HG03066 (cell line): ENCODE measurements around the gene AK8.
A peak's percentile ranks its signal among the peaks of the same experiment; 100 is the strongest.
"Not testable (repeated sequence)": the region's sequence is repeated elsewhere in the genome, so short reads cannot be mapped to it uniquely, and the experiment has no call there.

Experiments
- ATAC-seq: cut with Tn5 transposase; IDR thresholded peaks from one replicate; pipeline ENCODE4 v1.9.1; 2021; ENCODE audit warnings: low read depth; ENCODE audit not compliant: unreplicated experiment

AK8 gene

DNA sequence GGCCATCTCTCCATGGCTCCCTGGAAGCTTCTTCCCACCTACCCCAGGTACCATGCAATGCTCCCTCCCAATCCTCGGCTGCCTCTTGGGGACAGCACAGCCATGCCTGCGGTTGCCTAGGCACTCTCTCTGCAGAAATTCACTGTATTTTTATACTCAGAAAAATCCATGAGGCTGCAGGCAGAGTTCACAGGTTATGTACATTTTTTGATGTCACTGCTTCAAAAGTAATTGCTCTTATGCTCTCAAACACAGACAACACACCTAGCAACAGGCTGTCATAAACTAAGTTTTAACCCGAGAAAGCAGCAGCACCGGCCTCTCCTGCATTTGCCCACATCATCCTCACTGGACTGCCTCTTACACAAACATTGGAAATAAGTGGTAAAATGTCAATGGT lies 102.4 kb downstream of the AK8 start:
- no peak for ATAC-seq

DNA sequence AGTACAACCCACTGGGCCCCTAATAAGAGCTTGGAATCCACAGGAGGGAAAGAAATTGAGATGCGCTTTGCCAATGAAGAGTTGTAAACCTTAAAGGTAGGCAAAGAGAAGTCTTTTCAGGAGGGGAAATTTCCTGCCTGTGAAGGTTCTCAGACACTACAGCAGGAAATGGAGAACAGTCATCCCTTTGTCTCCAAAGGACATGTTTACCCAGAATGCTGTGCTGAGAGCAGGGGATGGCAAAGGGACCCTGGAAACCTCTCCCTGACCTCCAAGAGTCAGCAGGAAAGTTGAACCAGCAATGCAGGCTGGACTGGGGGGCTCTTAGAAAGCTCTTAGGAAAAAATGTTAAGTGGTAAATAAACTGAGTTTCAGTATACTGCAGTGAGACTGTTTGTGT lies 103.2 kb downstream of the AK8 start:
- ATAC-seq = no peak

DNA sequence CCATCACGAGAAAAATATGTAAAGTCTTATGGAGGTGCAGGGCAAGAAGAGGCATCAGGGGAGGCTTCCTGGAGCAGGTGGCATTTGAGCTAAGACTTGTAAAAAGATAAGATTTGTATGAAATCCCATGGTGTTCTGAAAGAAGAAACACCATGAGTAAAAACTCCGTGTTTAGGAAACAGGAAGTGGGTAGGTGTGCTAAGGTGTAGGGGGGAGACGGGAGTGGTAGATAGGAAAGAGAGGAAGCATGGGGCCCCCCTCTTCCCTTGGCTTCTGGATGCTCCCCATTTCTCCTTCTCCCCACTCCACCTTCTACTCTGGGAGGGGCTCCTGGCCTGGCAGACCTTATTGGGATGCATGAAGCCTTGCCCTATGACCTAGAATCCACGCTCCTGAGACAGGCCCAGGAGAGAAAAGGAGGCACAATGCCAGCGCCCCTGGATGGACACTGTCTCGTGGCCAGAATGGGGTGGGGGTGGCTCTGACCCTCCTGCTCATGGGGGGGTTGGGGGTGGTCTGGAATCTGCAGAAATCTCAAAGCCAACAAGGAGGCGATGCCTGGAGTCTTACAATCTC lies 104.2 kb downstream of the AK8 start:
- ATAC-seq = no peak

DNA sequence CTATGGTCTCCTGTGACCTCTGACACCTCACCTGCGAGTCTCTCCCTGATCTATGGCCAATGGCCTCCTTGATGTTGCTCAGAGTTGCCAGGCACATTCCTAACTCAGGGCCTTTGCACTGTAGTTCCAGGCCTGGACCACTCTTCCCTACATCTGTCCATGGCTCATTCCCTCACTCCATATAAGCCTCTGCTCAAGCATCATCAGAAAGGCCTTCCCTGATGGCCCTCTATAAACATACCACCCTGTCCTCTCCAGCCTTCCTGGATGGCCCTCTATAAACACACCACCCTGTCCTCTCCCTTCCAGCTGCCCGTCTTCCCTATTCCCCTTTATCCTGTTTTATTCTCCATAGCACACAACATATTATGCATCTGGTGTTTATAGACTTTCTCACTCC lies 105.0 kb downstream of the AK8 start:
- ATAC-seq = no peak

DNA sequence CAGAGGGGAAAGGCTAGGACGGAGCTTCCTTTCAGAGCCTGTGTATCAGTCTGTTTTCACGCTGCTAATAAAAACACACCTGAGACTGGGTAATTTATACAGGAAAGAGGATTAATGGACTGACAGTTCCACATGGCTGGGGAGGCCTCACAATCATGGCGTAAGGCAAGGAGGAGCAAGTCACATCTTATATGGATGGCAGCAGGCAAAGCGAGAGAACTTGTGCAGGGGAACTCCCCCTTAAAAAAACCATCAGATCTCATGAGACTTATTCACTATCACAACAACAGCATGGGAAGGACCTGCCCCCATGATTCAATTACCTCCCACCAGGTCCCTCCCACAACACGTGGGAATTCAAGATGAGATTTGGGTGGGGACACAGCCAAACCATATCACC lies 106.3 kb downstream of the AK8 start:
- not testable (repeated sequence) for ATAC-seq

DNA sequence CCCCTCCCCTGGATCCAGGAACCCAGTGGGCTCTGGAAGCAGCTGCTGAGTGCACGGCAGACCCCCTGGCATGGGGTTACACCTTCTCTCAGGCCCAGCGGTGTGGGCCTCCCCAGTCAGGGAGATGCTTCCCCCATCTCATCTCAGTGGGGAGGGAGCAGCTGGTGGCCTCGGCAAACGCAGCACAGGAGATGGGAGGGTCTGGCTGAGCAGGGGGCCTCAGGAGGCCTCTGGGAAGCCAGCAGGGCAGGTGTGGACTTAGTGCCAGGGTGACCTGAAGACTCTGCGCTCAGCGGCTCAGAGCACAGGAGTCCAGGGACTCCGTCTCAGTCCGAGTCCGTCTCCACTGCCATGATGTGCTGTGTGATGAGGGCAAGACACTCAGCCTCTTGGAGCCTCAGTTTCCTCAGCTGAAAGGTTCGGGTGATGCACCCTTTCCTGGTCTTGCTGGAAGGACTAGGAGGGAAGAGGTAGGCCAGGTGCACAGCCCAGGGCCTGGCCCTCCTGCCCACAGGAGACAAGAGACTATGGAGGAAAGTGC lies 107.2 kb downstream of the AK8 start:
- ATAC-seq = no peak

DNA sequence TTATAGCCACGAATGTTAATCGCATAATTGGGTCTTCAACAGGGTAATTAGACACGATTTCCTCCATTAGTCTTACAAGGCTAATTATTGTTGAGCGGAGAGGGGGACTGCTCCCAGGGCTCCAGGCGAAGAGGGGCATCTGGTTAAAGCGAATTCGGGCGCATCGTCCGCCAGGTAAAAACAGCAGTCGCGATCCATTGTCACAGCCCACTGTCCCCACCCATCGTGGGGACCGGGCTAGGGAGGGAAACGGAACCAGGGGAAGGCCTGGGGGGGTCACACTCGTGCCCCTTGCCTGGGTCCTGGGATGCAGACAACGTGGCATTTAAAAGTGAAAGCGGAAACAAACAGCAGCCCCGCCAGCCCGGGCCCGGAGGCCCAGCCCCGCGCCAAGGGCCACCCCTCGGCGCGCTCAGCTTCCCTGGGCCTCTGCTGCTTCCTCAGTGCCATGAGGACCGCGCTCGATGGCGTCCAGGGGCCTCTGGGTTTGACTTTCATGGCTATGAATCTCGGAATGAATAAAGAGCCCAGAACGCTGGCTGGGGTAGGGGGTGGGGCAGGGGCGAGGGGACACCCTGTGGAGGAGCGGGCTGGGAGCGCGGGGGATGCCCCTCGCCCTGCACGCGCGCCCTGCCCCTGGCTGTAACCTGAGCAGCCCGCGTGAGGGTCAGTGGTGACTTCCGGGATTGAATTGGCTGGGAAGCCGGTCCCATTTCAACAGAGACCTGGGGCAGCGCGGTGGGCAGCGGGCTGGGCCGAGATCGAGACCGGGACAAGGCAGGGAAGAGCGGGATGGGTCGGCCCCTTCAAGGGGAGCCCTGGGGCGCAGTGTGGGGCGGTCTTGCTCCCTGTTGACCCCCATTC lies 107.9 kb downstream of the AK8 start:
- peak; percentile 50 for ATAC-seq

DNA sequence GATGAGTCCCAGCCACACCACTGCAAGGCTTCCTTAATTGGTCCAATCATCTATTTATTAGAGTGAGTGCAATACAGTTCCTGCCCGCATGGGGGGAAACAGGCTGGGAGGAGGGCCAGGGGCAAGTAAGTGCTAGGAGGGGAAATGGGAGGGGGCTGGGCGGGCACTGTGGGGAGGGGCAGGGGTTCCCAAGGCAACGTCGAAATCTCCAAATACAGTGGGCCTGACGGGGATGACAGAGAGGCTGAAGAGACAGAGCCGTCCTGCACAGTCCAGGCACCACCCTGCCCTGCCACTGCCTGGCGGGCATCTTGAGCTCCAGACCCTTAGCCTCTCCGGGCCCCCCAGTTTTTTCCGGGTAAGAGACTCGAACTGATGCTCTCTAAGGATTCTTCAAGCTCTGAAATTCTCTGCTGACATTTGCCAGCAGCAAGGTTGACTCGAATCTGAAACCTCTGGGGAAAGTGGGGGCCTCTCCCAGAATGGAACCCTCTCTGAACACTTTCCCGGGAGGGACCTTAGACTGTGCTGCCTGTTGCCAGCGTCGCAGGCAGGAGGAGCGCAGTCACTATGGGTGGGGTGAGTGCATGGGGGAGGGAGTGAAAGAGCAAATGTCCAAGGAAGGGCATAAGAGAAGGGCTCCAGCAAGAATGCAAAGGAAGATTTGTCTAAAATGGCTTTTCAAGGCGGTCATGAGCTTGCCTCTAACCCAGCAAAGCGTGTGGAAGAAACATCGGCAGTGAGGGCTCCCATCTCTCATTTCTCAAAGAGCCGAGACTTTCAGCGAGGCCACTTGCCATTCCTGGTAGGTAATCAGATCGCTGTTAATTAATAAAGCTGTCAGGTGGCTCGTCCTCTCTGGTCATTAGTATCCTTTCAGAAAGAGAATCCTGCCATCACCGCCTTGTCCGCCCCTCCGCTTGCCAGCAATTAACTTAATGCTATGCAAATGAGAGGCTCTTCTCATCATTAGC lies 108.9 kb downstream of the AK8 start:
- ATAC-seq = peak; percentile 35

DNA sequence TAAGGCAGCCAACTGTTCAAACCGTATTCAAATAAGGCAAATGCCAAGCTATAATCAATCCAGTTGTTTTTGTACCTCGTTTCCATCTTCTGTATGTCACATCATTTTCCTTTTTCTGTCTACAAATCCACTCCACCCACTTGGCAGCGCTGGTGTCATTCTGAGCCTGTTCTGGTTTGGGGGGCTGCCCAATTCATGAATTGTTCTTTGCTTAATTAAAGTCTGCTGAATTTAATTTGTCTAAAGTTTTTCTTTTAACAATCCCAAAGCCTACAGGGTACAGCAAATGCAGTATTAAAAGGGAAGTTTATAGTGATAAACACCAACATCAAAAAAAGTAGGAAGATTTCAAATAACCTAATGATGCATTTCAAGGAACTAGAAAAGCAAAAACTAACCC lies 114.5 kb downstream of the AK8 start:
- ATAC-seq = no peak

DNA sequence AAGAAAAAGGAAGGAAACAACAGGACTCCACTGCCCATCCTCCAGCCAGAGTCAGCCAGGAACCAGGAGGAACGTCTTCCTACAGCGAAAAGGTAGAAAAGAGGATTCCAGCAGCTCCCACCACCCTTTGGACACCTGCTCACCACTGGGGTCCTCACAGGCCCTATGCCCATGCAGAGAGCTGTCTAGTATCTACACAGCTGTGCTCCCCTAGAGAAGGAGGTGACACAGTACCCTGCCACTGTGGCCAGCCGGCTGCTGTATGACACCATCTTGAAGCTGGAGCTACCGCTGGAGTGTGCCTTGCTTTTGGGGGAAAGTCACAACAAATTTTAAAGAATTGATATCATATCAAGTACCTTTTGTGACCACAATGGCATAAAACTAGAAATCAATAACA lies 115.2 kb downstream of the AK8 start:
- ATAC-seq = no peak

DNA sequence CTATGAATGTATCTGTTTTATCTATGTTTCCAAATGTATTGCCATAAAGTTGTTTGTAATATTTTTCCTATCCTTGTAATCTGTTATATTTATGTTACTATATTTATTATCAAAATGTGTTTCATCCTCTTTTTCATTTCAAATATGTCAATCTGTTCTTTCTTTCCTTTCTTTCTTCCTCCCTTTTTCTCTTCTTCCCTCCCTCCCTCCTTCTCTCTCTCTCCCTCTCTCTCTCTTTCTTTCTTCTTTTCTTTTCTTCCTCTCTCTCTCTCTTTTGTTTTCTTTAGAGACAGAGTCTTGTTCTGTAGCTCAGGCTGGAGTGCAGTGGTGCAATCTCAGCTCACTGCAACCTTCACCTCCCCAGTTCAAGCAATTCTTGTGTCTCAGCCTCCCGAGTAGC lies 116.5 kb downstream of the AK8 start:
- no peak for ATAC-seq

DNA sequence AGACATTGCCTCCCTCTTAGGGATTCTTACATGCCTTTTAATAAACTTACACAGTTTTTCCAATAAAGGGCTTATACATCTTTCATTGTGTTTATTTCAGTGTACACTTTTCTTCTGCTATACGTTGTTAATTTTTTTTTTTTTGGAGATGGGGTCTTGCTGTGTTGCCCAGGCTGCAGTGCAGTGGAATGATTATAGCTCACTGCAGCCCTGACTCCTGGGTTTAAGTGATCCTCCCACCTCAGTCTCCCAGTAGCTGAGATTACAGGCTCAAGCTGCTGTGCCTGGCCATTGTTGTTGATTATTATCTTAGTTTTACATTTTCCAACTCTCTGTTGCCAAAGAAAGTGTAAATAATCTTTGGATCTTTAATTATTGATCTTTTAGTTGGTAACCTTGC lies 118.0 kb downstream of the AK8 start:
- ATAC-seq = no peak

DNA sequence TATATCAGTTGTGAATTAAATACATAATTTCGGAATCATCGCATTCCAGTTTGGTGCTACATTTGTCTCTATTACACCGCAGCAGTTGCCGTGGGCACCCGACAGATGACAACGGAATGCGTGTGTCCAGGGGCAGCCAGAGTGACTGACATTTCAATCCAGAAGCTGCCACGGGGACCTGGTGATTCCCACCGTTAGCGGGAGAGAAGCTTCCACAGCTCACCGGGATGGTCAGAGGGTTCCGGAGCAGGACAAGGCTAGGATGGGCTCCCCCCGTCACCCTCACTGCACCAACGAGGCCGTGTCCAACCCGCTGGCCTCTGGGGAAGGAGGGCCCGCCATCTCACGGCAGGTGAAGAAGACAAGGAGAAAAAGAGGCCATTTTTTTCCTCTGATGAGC lies 121.1 kb downstream of the AK8 start:
- no peak for ATAC-seq

DNA sequence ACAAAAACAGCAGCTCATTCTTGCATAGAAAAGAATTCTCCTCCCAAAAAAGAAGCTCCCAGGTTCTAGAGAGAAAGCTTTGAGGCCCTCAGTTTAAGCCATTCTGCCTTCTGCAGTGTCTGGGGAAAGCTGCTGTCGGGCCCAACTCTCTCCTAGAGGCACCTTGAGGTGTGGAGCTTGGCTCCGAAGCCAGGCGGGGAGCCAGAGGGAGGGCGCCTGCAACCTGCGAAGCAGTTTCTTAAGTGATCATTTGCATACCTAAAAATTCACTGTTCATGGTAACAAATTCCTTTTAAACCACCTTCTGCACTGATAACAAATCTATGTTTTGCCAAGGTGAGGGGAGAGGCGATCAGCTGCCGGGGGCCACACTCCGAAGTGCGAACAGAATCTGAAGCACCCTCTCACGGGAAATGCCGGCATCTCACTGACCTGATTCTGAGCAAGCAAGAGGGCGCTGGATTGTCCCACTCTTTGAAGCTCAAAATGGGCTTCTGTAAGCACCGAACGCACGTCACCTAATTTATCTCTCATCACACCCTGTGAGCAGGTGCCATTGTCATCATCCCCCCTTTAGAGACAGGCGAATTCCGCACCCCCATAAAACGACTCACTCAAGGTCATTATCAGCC lies 121.8 kb downstream of the AK8 start:
- no peak for ATAC-seq

DNA sequence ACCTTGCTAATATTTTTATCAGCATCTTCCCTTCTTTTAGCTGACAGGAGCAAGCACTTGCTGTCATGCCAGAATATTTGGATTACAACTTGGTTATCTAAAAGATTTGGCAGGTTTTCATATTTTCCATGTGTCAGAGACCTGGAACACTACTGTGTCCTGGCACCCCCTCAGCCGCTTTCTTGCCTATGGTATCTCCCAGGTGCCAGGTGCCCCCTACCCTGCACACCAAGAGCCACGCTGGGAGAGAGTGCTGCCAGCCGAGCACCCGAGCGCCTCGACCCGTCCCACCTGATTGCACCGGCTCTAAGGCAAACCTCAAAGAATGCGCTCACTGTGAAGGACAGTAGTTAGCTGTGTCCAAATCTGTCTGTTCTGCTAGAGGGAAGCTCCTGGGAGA lies 123.0 kb downstream of the AK8 start:
- ATAC-seq = no peak

DNA sequence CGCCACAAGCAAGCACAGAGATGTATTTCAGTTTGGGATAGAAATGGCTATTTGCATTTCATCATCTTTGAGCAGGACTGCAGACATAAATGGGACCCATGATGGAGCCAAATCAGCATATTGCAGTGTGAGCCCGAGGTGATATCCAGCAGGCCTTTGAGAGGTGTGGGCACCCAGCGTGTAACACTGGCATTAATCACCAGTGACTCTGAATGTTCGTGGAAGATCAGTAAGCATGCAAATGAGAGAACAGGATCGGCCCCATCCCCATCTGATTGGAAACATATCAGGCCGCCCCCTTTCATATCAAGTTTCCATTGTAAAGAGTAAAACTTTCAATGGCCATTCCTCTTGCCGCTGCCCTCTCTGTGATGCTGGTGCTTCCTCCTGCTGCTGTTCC lies 123.8 kb downstream of the AK8 start:
- no peak for ATAC-seq

DNA sequence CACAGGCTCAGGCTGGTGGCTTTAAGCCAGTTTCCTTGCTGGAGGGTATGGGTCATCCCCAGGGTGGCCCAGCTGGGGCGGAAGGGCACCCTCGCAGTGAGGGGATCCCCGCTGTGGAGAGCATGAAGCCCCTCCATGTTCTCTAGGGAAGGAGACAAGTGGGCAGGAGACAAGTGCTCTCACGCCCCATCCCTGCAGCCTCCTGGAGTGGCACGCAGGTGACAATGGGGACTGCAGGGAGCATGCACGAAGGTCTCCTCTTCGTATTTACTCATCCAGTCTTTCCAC lies 124.5 kb downstream of the AK8 start:
- no peak for ATAC-seq

DNA sequence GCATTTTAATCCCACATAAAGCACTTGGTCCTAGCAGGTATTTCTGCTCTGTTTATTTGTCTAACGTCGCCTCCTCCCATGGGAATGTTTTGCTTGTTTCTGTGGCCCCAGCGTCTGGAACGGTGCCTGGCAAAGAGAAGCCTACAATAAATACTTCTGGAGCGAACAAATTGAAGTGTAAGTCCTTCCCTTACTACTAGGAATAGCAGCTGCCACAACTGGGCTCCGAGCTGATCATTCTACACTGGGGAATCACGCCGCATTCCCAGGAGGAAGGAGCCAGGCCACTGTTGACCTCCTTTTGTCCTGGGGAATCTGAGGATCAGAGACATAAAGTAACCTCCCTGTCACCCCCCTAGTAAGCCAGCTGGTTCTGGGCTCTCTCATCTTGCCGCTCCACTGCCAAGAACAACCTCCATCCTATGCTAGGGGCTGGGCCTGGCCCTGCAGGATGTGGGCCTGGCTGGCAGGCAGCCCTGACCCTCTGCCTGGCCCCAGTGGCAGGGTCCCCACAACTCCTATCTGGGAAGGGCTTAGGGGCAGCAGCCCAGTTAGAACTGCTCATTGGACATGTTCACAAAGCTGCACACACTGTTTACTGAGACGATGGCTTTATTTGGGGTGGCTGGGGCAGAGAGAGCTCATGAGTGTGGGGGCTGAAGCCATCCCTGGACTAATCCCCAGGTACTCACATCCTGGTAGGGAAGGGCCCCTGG lies 125.0 kb downstream of the AK8 start:
- ATAC-seq = no peak

DNA sequence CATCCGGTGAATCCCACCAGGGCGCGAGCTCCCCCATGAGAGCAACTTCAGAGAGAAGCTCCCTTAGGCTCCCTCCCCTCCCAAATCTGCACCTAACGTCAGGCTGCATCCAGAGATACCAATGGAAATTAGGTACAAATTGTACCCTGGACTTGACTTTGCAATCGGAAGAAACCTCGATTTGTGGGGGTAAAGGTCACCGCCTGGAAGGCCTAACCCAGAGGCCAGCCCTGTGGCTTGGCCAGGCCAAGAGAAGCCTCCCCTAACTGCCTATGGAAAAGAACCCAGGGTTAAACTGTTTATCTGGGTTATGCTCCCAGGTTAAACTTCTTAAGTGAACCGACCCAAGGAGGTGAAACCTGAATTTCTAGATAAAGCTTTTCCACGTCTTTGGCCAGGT lies 127.4 kb downstream of the AK8 start:
- no peak for ATAC-seq

DNA sequence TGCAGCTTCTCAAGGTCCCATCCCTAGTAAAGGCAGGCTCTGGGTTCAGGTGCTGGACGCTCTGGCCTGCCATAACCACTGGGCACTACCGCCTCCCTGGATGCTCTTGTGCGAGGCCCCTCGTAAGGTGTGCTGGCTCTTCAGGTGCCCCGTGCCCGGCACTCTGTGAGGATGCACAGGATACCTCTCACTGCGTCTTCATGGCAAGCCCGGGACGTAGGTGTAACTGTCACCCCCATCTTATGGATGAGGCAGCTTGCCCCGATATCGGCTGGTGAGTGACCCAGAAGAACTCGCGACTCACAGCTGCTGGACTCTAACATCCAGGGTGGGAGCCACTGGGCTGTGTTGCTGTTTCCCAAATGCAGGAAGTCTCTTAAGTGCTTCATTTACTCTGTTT lies 128.8 kb downstream of the AK8 start:
- ATAC-seq = no peak
